ENCODE measurements around the gene MBD5.

MBD5 gene

DNA sequence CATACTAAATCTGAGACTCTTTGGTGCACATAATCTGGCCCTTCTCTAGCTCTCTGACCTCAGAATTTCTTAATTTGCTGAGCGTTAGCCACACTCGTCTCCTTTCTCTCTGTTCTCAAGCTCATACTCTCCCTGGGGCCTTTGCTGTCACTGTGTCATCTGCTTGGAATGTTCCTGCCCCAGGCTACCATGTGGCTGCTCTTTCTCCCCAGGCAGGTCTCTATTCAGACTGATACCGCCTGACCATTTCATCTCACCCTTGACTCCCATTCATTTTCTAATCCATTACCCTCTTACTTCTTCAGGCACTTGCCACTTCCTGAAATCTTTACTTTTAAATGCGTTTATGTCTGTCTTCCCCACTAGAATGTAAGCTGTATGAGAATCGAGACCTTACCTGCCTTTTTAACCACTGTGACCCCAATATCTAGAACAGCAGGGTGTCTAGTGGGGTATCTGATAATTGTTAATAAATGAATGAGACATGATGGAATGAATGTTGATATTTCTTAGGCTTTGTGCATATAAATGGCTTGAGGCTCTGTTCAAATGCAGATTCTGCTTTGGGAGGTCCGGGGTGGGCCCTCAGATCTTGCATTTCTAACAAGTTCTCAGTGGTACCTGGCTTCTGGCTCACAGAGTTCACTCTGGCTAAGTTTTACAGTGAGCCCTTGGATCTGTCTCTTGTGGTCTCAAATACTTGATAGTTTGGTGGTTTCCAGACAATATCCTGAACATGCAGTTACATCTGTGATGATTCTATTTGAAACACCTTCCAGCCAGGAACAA lies 533.8 kb downstream of the MBD5 start:
- TF ChIP-seq, protein P1, sequence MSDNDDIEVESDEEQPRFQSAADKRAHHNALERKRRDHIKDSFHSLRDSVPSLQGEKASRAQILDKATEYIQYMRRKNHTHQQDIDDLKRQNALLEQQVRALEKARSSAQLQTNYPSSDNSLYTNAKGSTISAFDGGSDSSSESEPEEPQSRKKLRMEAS (IDR thresholded peaks at IDR 0.05): no peak
- TF ChIP-seq NFIC (IDR thresholded peaks at IDR 0.05) (no peak), ZBTB7A (IDR thresholded peaks at IDR 0.05; ENCODE audit: low read depth) (no peak), CEBPB (IDR thresholded peaks at IDR 0.05) (no peak), EGR1 (IDR thresholded peaks at IDR 0.05) (no peak)

DNA sequence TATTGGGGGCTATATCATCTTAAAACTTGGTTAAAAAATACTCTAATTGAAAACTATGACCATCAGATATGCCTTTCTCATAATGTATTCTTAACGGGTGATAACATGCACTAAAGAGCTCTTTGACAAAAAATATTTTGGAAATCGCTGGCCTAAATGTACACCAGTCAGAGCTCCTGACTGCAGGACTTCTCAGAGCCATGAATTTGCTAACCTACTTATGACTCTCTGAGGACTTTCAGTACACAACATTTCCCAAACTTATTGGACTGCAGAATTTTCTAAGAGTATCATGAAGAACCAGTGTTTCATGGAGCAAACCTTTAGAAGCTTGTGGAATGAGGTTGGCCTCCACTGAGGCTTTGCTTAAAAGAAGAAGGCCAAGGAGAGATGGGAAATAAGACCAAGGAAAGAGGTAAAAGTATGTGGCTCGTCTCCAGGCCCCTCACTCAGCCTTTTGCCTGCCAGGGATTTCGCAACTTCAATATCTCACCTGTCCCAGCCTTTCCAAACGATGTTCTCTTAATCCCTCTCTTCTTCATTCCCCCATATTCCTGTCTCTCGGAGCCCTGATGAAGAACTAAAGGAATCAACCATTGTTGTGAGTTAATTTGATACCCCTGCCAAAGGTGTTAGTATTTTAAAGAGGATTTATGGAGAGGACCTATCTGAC lies 534.9 kb downstream of the MBD5 start:
- TF ChIP-seq, protein P2, sequence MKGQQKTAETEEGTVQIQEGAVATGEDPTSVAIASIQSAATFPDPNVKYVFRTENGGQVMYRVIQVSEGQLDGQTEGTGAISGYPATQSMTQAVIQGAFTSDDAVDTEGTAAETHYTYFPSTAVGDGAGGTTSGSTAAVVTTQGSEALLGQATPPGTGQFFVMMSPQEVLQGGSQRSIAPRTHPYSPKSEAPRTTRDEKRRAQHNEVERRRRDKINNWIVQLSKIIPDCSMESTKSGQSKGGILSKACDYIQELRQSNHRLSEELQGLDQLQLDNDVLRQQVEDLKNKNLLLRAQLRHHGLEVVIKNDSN (IDR thresholded peaks at IDR 0.05): no peak
- 0 out of 2 replicates have a peak, but pooled peaks have one; percentile 28 for TF ChIP-seq CEBPB (IDR thresholded peaks at IDR 0.05)

DNA sequence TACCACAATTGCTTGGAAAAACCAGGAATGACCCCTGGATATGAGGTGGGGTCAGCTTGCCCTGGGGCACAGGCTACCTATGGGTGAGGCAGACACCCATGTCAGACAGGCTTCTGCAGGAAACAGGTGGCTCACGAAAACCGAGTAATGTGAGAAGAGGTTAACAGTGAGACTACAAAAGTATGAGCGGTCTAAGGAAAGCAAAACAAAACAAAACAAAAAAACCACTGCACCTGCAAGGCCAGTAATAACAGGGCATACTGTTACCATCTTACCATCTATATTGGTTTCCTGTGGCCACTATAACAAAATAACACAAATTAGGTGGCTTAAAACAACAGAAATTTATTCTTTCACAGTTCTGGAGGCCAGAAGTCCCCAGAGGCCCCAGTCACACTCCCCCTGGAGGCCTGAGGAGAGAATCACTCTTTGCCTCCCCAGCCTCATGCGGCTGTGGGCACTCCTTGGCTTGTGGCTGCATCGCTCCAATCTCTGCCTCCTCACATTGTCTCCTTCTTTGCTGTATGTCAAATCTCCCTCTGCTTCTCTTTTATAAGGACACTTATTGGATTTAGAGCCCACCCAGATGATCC lies 537.0 kb downstream of the MBD5 start:
- TF ChIP-seq EGR1 (IDR thresholded peaks at IDR 0.05) (no peak), NFIC (IDR thresholded peaks at IDR 0.05) (no peak), TEAD4 (IDR thresholded peaks at IDR 0.05) (no peak), FOXM1 (IDR thresholded peaks at IDR 0.05; ENCODE audit: borderline replicate concordance, low read depth) (no peak), TAF1 (IDR thresholded peaks at IDR 0.05; ENCODE audit: low read depth) (no peak), RAD21 (IDR thresholded peaks at IDR 0.05; ENCODE audit: low read depth) (no peak), YY1 (IDR thresholded peaks at IDR 0.05; ENCODE audit: low read depth) (no peak), CEBPB (IDR thresholded peaks at IDR 0.05) (no peak), ZBTB7A (IDR thresholded peaks at IDR 0.05; ENCODE audit: low read depth) (no peak), TCF12 (IDR thresholded peaks at IDR 0.05; ENCODE audit: low read depth) (no peak), EP300 (IDR thresholded peaks at IDR 0.05; ENCODE audit: borderline replicate concordance) (no peak), CREB1 (IDR thresholded peaks at IDR 0.05; ENCODE audit: low read depth) (no peak)
- TF ChIP-seq, protein P1 (IDR thresholded peaks at IDR 0.05): no peak
- TF ChIP-seq, protein P2 (IDR thresholded peaks at IDR 0.05): no peak
- TF ChIP-seq, protein P3, sequence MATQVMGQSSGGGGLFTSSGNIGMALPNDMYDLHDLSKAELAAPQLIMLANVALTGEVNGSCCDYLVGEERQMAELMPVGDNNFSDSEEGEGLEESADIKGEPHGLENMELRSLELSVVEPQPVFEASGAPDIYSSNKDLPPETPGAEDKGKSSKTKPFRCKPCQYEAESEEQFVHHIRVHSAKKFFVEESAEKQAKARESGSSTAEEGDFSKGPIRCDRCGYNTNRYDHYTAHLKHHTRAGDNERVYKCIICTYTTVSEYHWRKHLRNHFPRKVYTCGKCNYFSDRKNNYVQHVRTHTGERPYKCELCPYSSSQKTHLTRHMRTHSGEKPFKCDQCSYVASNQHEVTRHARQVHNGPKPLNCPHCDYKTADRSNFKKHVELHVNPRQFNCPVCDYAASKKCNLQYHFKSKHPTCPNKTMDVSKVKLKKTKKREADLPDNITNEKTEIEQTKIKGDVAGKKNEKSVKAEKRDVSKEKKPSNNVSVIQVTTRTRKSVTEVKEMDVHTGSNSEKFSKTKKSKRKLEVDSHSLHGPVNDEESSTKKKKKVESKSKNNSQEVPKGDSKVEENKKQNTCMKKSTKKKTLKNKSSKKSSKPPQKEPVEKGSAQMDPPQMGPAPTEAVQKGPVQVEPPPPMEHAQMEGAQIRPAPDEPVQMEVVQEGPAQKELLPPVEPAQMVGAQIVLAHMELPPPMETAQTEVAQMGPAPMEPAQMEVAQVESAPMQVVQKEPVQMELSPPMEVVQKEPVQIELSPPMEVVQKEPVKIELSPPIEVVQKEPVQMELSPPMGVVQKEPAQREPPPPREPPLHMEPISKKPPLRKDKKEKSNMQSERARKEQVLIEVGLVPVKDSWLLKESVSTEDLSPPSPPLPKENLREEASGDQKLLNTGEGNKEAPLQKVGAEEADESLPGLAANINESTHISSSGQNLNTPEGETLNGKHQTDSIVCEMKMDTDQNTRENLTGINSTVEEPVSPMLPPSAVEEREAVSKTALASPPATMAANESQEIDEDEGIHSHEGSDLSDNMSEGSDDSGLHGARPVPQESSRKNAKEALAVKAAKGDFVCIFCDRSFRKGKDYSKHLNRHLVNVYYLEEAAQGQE (IDR thresholded peaks at IDR 0.05; ENCODE audit: low read depth): no peak

DNA sequence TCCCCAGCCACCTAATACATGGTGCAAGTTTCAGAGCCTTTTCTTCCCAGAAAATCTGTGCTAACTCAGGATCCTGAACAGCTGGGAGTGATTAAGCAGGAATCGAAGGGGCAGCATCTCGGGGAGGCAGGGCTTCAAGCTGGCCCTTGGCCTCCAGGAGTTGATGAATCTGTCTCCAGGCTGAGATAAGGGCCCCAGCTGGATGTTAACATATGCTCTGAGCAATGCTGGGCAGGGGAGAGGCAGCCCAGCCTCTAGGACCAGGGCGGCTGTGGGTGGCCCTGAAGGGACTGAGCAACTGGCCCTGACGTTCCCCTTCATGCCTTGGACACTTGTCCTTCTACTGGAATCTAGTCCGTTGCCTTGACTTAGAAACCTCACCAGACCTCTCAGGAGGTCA lies 539.6 kb downstream of the MBD5 start:
- TF ChIP-seq, protein P3 (IDR thresholded peaks at IDR 0.05; ENCODE audit: low read depth): no peak
- no peak for TF ChIP-seq TEAD4 (IDR thresholded peaks at IDR 0.05)
- TF ChIP-seq RAD21 (IDR thresholded peaks at IDR 0.05; ENCODE audit: low read depth): no peak
- no peak for TF ChIP-seq CREB1 (IDR thresholded peaks at IDR 0.05; ENCODE audit: low read depth)
- TF ChIP-seq CEBPB (IDR thresholded peaks at IDR 0.05): no peak
- no peak for TF ChIP-seq YY1 (IDR thresholded peaks at IDR 0.05; ENCODE audit: low read depth)
- no peak for TF ChIP-seq FOXM1 (IDR thresholded peaks at IDR 0.05; ENCODE audit: borderline replicate concordance, low read depth)
- TF ChIP-seq EP300 (IDR thresholded peaks at IDR 0.05; ENCODE audit: borderline replicate concordance): no peak
- TF ChIP-seq TCF12 (IDR thresholded peaks at IDR 0.05; ENCODE audit: low read depth): no peak
- TF ChIP-seq NFIC (IDR thresholded peaks at IDR 0.05): no peak
- TF ChIP-seq ZBTB7A (IDR thresholded peaks at IDR 0.05; ENCODE audit: low read depth): no peak
- TF ChIP-seq, protein P1 (IDR thresholded peaks at IDR 0.05): no peak
- TF ChIP-seq, protein P2 (IDR thresholded peaks at IDR 0.05): no peak
- no peak for TF ChIP-seq EGR1 (IDR thresholded peaks at IDR 0.05)
- TF ChIP-seq TAF1 (IDR thresholded peaks at IDR 0.05; ENCODE audit: low read depth): no peak

DNA sequence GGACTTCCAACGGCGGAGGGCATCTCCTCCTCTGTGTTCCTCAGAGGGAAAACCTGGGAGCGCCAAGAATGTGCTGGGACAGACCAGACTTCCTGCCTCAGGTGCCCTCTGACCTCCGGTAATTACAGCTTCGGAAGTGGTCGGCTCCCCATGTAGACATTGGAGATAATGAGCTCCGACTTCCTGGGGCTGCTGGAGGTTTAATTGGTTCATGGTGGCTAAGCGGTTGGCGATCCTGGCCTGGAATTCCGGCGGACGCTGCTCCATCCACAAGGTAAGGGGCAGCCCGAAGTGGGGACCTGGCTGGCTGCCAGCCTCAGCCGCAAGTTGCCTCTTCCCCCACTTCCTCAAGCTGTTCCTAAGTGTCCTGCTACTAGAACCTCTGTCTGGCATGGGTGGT lies 540.5 kb downstream of the MBD5 start:
- TF ChIP-seq EGR1 (IDR thresholded peaks at IDR 0.05) (no peak), EP300 (IDR thresholded peaks at IDR 0.05; ENCODE audit: borderline replicate concordance) (no peak), ZBTB7A (IDR thresholded peaks at IDR 0.05; ENCODE audit: low read depth) (no peak), YY1 (IDR thresholded peaks at IDR 0.05; ENCODE audit: low read depth) (no peak)
